Subcutaneous abdominal adipose tissue (tissue), 5 donors: ENCODE results near the gene COX8A.
"Not testable (repeated sequence)": the region's sequence is repeated elsewhere in the genome, so short reads cannot be mapped to it uniquely, and the experiment has no call there.

Experiments used
- H3K27ac ChIP-seq: one replicate; pipeline ENCODE4 v1.7.0; 2013; ENCODE audit warnings: low read depth, mild to moderate bottlenecking, inconsistent platforms, low read length, moderate library complexity
- H3K27me3 ChIP-seq, 5 donors: one replicate each; pipeline ENCODE4 v1.7.0; 2013; ENCODE audit warnings: low read length in 5 of 5, inconsistent platforms in 1 of 5; ENCODE audit not compliant: control insufficient read depth in 5 of 5, insufficient read depth in 4 of 5
- H3K36me3 ChIP-seq, 5 donors: one replicate each; pipeline ENCODE4 v1.7.0; 2013; ENCODE audit warnings: low read length in 5 of 5; ENCODE audit not compliant: control insufficient read depth in 5 of 5, insufficient read depth in 5 of 5
- H3K4me1 ChIP-seq, 5 donors: one replicate each; pipeline ENCODE4 v1.7.0; 2013; ENCODE audit warnings: low read length in 5 of 5, mild to moderate bottlenecking in 3 of 5, moderate library complexity in 1 of 5; ENCODE audit not compliant: control insufficient read depth in 5 of 5, insufficient read depth in 5 of 5
- H3K4me3 ChIP-seq, 5 donors: one replicate each; pipeline ENCODE4 v1.7.0; 2013; ENCODE audit warnings: low read length in 5 of 5, low read depth in 1 of 5
- H3K9ac ChIP-seq, 5 donors: one replicate each; pipeline ENCODE4 v1.7.0; 2013; ENCODE audit warnings: low read length in 5 of 5, mild to moderate bottlenecking in 4 of 5, moderate library complexity in 3 of 5
- H3K9me3 ChIP-seq, 5 donors: one replicate each; pipeline ENCODE4 v1.7.0; 2013; ENCODE audit warnings: low read length in 5 of 5; ENCODE audit not compliant: control insufficient read depth in 5 of 5
- donor health status: healthy.
- donor health status: healthy.
- donor health status: healthy.
- donor health status: healthy.
- donor health status: healthy.

Gene COX8A

DNA sequence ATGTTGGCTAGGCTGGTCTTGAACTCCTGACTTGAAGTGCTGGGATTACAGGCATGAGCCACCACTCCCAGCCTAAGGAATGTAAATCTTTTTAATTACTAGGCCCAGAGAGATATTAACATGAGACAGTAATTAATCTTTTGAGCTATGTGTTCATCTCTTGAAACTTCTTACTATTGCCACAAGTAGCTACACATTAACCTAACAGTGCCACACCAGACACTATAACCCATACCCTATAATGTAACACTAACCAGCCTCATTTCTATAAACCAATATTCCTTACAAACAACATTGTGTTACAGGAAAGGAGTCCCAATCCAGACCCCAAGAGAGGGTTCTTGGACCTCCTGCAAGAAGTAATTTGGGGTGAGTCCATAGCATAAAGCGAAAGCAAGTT lies 8.0 kb upstream of the COX8A start:
- Histone ChIP-seq H3K9ac (no peak overlapping the region), H3K4me1 (peaks cover 0 to under 1% (median 0%) of the 10 kb centered on the region in 5 donors), H3K9me3 (no peaks in the 10 kb centered on the region), H3K27me3 (peaks cover 5 to 10% (median 7%) of the 10 kb centered on the region in 5 donors), H3K36me3 (no peaks in the 10 kb centered on the region), H3K27ac (no peak overlapping the region), H3K4me3 (no peak overlapping the region)

- Histone ChIP-seq H3K27me3 (peaks cover 0 to 5% (median 0%) of the 10 kb centered on the region in 5 donors), H3K36me3 (no peaks in the 10 kb centered on the region), H3K9ac (no peak overlapping the region), H3K9me3 (no peaks in the 10 kb centered on the region), H3K27ac (no peak overlapping the region), H3K4me3 (no peak overlapping the region), H3K4me1 (peaks cover 0 to 3% (median 0%) of the 10 kb centered on the region in 5 donors)
These were observed 5.0 kb upstream of the COX8A start for GRCh38 chr11:63969461-63969860.

DNA sequence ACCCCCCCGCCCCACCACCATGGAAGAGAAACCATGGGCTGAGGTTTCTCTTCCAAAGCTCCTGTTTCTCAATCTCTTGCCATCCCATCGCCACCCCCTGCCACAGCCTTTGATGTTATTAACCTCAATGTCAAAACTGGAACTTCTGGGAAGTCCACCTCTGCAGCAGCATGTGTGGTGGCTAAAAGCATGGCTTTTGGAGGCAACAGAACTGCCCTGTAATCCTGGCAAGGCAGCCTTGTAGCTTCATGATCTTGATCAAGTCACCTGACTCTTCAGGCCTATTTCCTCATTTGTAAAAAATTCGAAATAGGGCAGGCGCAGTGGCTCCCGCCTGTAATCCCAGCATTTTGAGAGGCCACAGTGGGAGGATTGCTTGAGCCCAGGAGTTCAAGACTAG lies 3.5 kb upstream of the COX8A start:
- H3K9me3 ChIP-seq = no peaks in the 10 kb centered on the region
- H3K36me3 ChIP-seq = no peaks in the 10 kb centered on the region
- H3K27me3 ChIP-seq = no peaks in the 10 kb centered on the region
- peaks cover 0 to 12% (median 10%) of the 10 kb centered on the region in 5 donors for H3K4me1 ChIP-seq
- H3K27ac ChIP-seq = no peak overlapping the region
- H3K4me3 ChIP-seq = no peak overlapping the region
- H3K9ac ChIP-seq = no peak overlapping the region

- H3K27me3 ChIP-seq, H3K36me3 ChIP-seq, H3K27ac ChIP-seq, H3K9me3 ChIP-seq, H3K9ac ChIP-seq: not testable (repeated sequence)
- peaks cover 0 to 21% (median 19%) of the 10 kb centered on the region in 5 donors for H3K4me1 ChIP-seq
- peak overlapping the region in 3 of 5 donors; percentile 34 to 94 (median 84) for H3K4me3 ChIP-seq
These were observed 535 bp upstream of the COX8A start for GRCh38 chr11:63973912-63974258.

- Histone ChIP-seq H3K4me3 (no peak overlapping the region), H3K9ac (peak overlapping the region in 2 of 5 donors; percentile 22 to 30), H3K27ac (no peak overlapping the region), H3K4me1 (peaks cover 0 to 21% (median 19%) of the 10 kb centered on the region in 5 donors), H3K36me3 (peaks cover 0 to 13% (median 10%) of the 10 kb centered on the region in 5 donors), H3K9me3 (no peaks in the 10 kb centered on the region), H3K27me3 (no peaks in the 10 kb centered on the region)
These were observed 4.3 kb downstream of the COX8A start for GRCh38 chr11:63978551-63979239.

DNA sequence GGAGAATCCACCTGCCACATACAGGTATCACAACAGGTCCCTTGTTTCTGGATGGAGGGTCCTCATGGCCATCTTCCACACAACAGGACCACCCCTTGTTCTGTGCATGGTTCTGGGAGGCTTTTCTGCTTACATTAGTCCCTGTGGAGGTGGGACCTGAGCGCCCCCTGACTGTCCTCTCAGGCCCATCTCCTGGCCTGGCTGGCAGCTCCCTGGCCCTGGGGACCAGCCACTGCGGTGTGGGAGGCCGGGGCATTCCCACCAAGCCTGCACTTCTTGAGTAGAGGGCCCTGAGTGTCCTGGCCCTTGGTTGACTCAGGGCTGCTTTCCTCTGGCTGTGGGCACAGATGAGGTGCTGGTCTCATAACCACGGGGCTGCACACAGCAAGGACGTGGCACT lies 5.0 kb downstream of the COX8A start:
- Histone ChIP-seq H3K36me3 (peaks cover 0 to 13% (median 10%) of the 10 kb centered on the region in 5 donors), H3K9ac (peak overlapping the region in 1 of 5 donors; percentile 30), H3K4me1 (peaks cover 0 to 20% (median 18%) of the 10 kb centered on the region in 5 donors), H3K9me3 (no peaks in the 10 kb centered on the region), H3K4me3 (no peak overlapping the region), H3K27ac (no peak overlapping the region), H3K27me3 (no peaks in the 10 kb centered on the region)

- H3K9ac ChIP-seq = peak overlapping the region; percentile 38 to 93 (median 81)
- peak overlapping the region; percentile 54 for H3K27ac ChIP-seq
- peak overlapping the region; percentile 75 to 99 (median 90) for H3K4me3 ChIP-seq
- peaks cover 0 to 19% (median 15%) of the 10 kb centered on the region in 5 donors for H3K36me3 ChIP-seq
- no peaks in the 10 kb centered on the region for H3K27me3 ChIP-seq
- H3K9me3 ChIP-seq = no peaks in the 10 kb centered on the region
- peaks cover 4 to 24% (median 23%) of the 10 kb centered on the region in 5 donors for H3K4me1 ChIP-seq
These were observed 11.4 kb downstream of the COX8A start for GRCh38 chr11:63985812-63986155.

GRCh38 chr11:63986156-63986931 lies 11.9 kb downstream of the COX8A start, which contains the start of gene OTUB1:
OTUB1 (plus strand) TSS chr11:63986438; CDS start chr11:63986457, 19 bp downstream.
- peak within 1 kb of the TSS; percentile 54 for H3K27ac ChIP-seq
- H3K9ac ChIP-seq = peak within 1 kb of the TSS; percentile 48 to 93 (median 81)
- peak within 1 kb of the TSS; percentile 75 to 99 (median 90) for H3K4me3 ChIP-seq
- H3K9me3 ChIP-seq = no peaks in the 10 kb centered on the region
- peaks cover 4 to 24% (median 23%) of the 10 kb centered on the region in 5 donors for H3K4me1 ChIP-seq
- H3K36me3 ChIP-seq = peaks cover 0 to 24% (median 21%) of the 10 kb centered on the region in 5 donors
- H3K27me3 ChIP-seq = no peaks in the 10 kb centered on the region

DNA sequence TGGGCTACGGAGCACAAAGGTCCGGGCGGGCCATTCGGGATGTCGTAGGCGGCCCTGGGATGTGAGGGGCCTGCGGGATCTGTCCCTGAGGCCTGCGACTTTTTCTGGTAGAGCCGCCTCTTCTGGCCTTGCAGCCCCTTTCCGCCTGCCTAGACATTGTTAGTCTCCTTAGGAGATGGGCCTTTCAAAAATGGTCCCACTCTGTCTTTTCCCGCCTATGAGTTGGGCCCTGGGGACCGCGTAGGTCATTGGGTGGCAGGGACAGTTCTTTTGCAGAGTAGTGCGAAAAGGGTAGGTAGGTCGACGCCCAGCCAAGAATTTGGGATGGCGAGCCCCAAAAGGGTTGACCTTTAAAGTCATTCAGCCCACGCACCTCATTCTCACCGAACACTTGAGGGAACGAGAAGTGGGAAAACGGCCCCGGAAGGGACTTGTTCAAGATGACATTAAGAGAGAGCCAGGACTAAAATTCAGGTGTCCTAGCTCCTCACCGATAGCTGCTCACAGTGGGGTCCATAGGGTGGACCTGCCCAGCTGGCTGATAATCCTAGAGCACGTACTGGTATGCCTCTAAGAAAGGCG lies 12.6 kb downstream of the COX8A start:
- H3K4me1 ChIP-seq = peaks cover 4 to 24% (median 23%) of the 10 kb centered on the region in 5 donors
- peak overlapping the region; percentile 48 to 93 (median 81) for H3K9ac ChIP-seq
- H3K9me3 ChIP-seq = no peaks in the 10 kb centered on the region
- peaks cover 0 to 29% (median 25%) of the 10 kb centered on the region in 5 donors for H3K36me3 ChIP-seq
- H3K4me3 ChIP-seq = peak overlapping the region; percentile 73 to 99 (median 90)
- peak overlapping the region; percentile 54 for H3K27ac ChIP-seq
- no peaks in the 10 kb centered on the region for H3K27me3 ChIP-seq

- Histone ChIP-seq H3K27ac (no peak overlapping the region), H3K4me1 (peaks cover 4 to 17% (median 13%) of the 10 kb centered on the region in 5 donors), H3K4me3 (no peak overlapping the region), H3K36me3 (peaks cover 0 to 61% (median 44%) of the 10 kb centered on the region in 5 donors), H3K9ac (no peak overlapping the region), H3K9me3 (no peaks in the 10 kb centered on the region), H3K27me3 (no peaks in the 10 kb centered on the region)
These were observed 17.1 kb downstream of the COX8A start for GRCh38 chr11:63991558-63991957.
